Skeletal muscle satellite cell (primary cell): Measurements from ENCODE around the gene DLL1.

ENCODE experiments used
- H3K27me3 ChIP-seq: 2 replicates; pipeline ENCODE4 v1.7.0; 2013; ENCODE audit warnings: low read length; ENCODE audit not compliant: control insufficient read depth, insufficient read depth
- H3K36me3 ChIP-seq: 2 replicates; pipeline ENCODE4 v1.7.0; 2013; ENCODE audit warnings: mild to moderate bottlenecking, control low read depth, low read length; ENCODE audit not compliant: insufficient read depth
- H3K4me1 ChIP-seq: 2 replicates; pipeline ENCODE4 v1.7.0; 2013; ENCODE audit warnings: low read length; ENCODE audit not compliant: control insufficient read depth, insufficient read depth
- H3K4me2 ChIP-seq: 2 replicates; pipeline ENCODE4 v1.7.0; 2013; ENCODE audit warnings: mild to moderate bottlenecking, low read length
- H3K4me3 ChIP-seq: 2 replicates; pipeline ENCODE4 v1.7.0; 2013; ENCODE audit warnings: low read length
- H3K9ac ChIP-seq: 2 replicates; pipeline ENCODE4 v1.7.0; 2013; ENCODE audit warnings: mild to moderate bottlenecking, low read depth, low read length, moderate library complexity
- H3K9me3 ChIP-seq: replicated peaks from 2 replicates; pipeline ENCODE4 v1.7.0; 2013; ENCODE audit warnings: mild to moderate bottlenecking, control low read depth, low read length

DLL1 gene

GRCh38 chr6:170261643-170262488, 29.0 kb downstream of the DLL1 start:
- peaks cover 13% of the 10 kb centered on the region for H3K4me1 ChIP-seq
- no peaks in the 10 kb centered on the region for H3K9me3 ChIP-seq
- no peak overlapping the region for H3K4me2 ChIP-seq
- H3K27me3 ChIP-seq: peaks cover 10% of the 10 kb centered on the region
- no peak overlapping the region for H3K9ac ChIP-seq
- H3K4me3 ChIP-seq: no peak overlapping the region
- no peaks in the 10 kb centered on the region for H3K36me3 ChIP-seq

GRCh38 chr6:170260686-170261085, 30.2 kb downstream of the DLL1 start:
- Histone ChIP-seq H3K9me3 (no peaks in the 10 kb centered on the region), H3K4me2 (no peak overlapping the region), H3K4me1 (peaks cover 4% of the 10 kb centered on the region), H3K9ac (no peak overlapping the region), H3K4me3 (no peak overlapping the region), H3K27me3 (peaks cover 10% of the 10 kb centered on the region), H3K36me3 (no peaks in the 10 kb centered on the region)

- Histone ChIP-seq H3K4me2 (no peak overlapping the region), H3K9ac (no peak overlapping the region), H3K4me3 (no peak overlapping the region), H3K9me3 (no peaks in the 10 kb centered on the region), H3K27me3 (peaks cover 7% of the 10 kb centered on the region), H3K4me1 (no peaks in the 10 kb centered on the region), H3K36me3 (no peaks in the 10 kb centered on the region)
Measured at GRCh38 chr6:170259278-170259677, 31.6 kb downstream of the DLL1 start.

- H3K27me3 ChIP-seq: peaks cover 4% of the 10 kb centered on the region
- no peak overlapping the region for H3K9ac ChIP-seq
- H3K4me3 ChIP-seq: no peak overlapping the region
- H3K9me3 ChIP-seq: no peaks in the 10 kb centered on the region
- no peaks in the 10 kb centered on the region for H3K36me3 ChIP-seq
- no peak overlapping the region for H3K4me2 ChIP-seq
- H3K4me1 ChIP-seq: no peaks in the 10 kb centered on the region
Measured at GRCh38 chr6:170258407-170258806, 32.5 kb downstream of the DLL1 start.

GRCh38 chr6:170257376-170257775, 33.5 kb downstream of the DLL1 start:
- no peak overlapping the region for H3K4me3 ChIP-seq
- no peaks in the 10 kb centered on the region for H3K27me3 ChIP-seq
- no peak overlapping the region for H3K9ac ChIP-seq
- H3K4me2 ChIP-seq: no peak overlapping the region
- no peaks in the 10 kb centered on the region for H3K9me3 ChIP-seq
- H3K4me1 ChIP-seq: no peaks in the 10 kb centered on the region
- H3K36me3 ChIP-seq: no peaks in the 10 kb centered on the region

GRCh38 chr6:170256641-170257040, 34.2 kb downstream of the DLL1 start:
- Histone ChIP-seq H3K9me3 (no peaks in the 10 kb centered on the region), H3K36me3 (no peaks in the 10 kb centered on the region), H3K4me2 (no peak overlapping the region), H3K4me1 (no peaks in the 10 kb centered on the region), H3K4me3 (no peak overlapping the region), H3K9ac (no peak overlapping the region), H3K27me3 (no peaks in the 10 kb centered on the region)

GRCh38 chr6:170255426-170256125, 35.3 kb downstream of the DLL1 start:
- Histone ChIP-seq H3K4me3 (no peak overlapping the region), H3K9ac (no peak overlapping the region), H3K27me3 (no peaks in the 10 kb centered on the region), H3K9me3 (no peaks in the 10 kb centered on the region), H3K36me3 (no peaks in the 10 kb centered on the region), H3K4me1 (peaks cover 6% of the 10 kb centered on the region), H3K4me2 (no peak overlapping the region)

- no peaks in the 10 kb centered on the region for H3K36me3 ChIP-seq
- H3K27me3 ChIP-seq: peaks cover 5% of the 10 kb centered on the region
- no peak overlapping the region for H3K4me3 ChIP-seq
- no peaks in the 10 kb centered on the region for H3K9me3 ChIP-seq
- H3K4me1 ChIP-seq: peaks cover 8% of the 10 kb centered on the region
- no peak overlapping the region for H3K9ac ChIP-seq
- no peak overlapping the region for H3K4me2 ChIP-seq
Measured at GRCh38 chr6:170254315-170255213, 36.3 kb downstream of the DLL1 start.

GRCh38 chr6:170253910-170254269, 37.0 kb downstream of the DLL1 start:
- H3K9ac ChIP-seq: no peak overlapping the region
- H3K27me3 ChIP-seq: peaks cover 8% of the 10 kb centered on the region
- H3K4me3 ChIP-seq: no peak overlapping the region
- H3K36me3 ChIP-seq: no peaks in the 10 kb centered on the region
- H3K4me1 ChIP-seq: peaks cover 8% of the 10 kb centered on the region
- H3K4me2 ChIP-seq: no peak overlapping the region
- no peaks in the 10 kb centered on the region for H3K9me3 ChIP-seq

- H3K9me3 ChIP-seq: no peaks in the 10 kb centered on the region
- no peaks in the 10 kb centered on the region for H3K36me3 ChIP-seq
- no peak overlapping the region for H3K9ac ChIP-seq
- no peak overlapping the region for H3K4me3 ChIP-seq
- H3K4me2 ChIP-seq: no peak overlapping the region
- H3K27me3 ChIP-seq: peaks cover 13% of the 10 kb centered on the region
- H3K4me1 ChIP-seq: peaks cover 10% of the 10 kb centered on the region
Measured at GRCh38 chr6:170253226-170253909, 37.5 kb downstream of the DLL1 start.
